ENCODE results near the gene PKDREJ.
"Not testable (repeated sequence)": the region's sequence is repeated elsewhere in the genome, so short reads cannot be mapped to it uniquely, and the experiment has no call there.

Gene PKDREJ

GRCh38 chr22:46263216-46263590 lies at the start of gene PKDREJ:
PKDREJ (minus strand) TSS chr22:46263343; CDS start chr22:46263322, 21 bp downstream.
- no peak for DNase-seq

GRCh38 chr22:46312848-46313247 lies 49.7 kb upstream of the PKDREJ start:
- not testable (repeated sequence) for DNase-seq

- no peak for DNase-seq
These were observed 48.9 kb upstream of the PKDREJ start for GRCh38 chr22:46312056-46312455.

- DNase-seq: no peak
These were observed 46.5 kb upstream of the PKDREJ start for GRCh38 chr22:46309526-46310085.

- DNase-seq: no peak
These were observed 45.3 kb upstream of the PKDREJ start for GRCh38 chr22:46308283-46308988.

- DNase-seq: no peak
These were observed 40.3 kb upstream of the PKDREJ start for GRCh38 chr22:46303347-46303965.

- DNase-seq: no peak
These were observed 37.3 kb upstream of the PKDREJ start for GRCh38 chr22:46300491-46300890.

- DNase-seq: no peak
These were observed 36.0 kb upstream of the PKDREJ start for GRCh38 chr22:46299101-46299500.

- no peak for DNase-seq
These were observed 34.1 kb upstream of the PKDREJ start for GRCh38 chr22:46297151-46297812.

GRCh38 chr22:46296257-46297150 lies 33.4 kb upstream of the PKDREJ start, which contains the start of gene GTSE1:
GTSE1 (plus strand) TSS chr22:46296870; CDS start chr22:46297401, 531 bp downstream.
- peak; percentile 92 for DNase-seq

- no peak for DNase-seq
These were observed 32.3 kb upstream of the PKDREJ start for GRCh38 chr22:46295277-46295971.

- no peak for DNase-seq
These were observed 31.6 kb upstream of the PKDREJ start for GRCh38 chr22:46294784-46295183.

- DNase-seq: no peak
These were observed 30.6 kb upstream of the PKDREJ start for GRCh38 chr22:46293577-46294260.

- no peak for DNase-seq
These were observed 29.6 kb upstream of the PKDREJ start for GRCh38 chr22:46292732-46293131.

- no peak for DNase-seq
These were observed 29.0 kb upstream of the PKDREJ start for GRCh38 chr22:46292173-46292572.

GRCh38 chr22:46290843-46291785 lies 28.0 kb upstream of the PKDREJ start:
- no peak for DNase-seq

GRCh38 chr22:46290121-46290842 lies 27.1 kb upstream of the PKDREJ start:
- no peak for DNase-seq

GRCh38 chr22:46289244-46289891 lies 26.2 kb upstream of the PKDREJ start:
- DNase-seq: no peak

- no peak for DNase-seq
These were observed 25.7 kb upstream of the PKDREJ start for GRCh38 chr22:46288846-46289243.

Measured in DMS79 (cell line).